ENCODE data around the gene HSPA5. TPM values are rescaled to one million over a fixed set of nuclear protein-coding genes. Genes with fewer than 3 reads are reported as not detected.
"Not testable (repeated sequence)": the region's sequence is repeated elsewhere in the genome, so short reads cannot be mapped to it uniquely, and the experiment has no call there.

HSPA5 gene
- total RNA-seq, 1 experiment from 2014 or later, result 290 TPM

- H3K36me3 ChIP-seq (ENCODE audit: insufficient read depth, low read length, poor library complexity, severe bottlenecking), result peaks cover 53% of the 10 kb centered on the region
- DNase-seq (ENCODE audit: low spot score), result peak; percentile 45
- intact Hi-C loops (cut with micrococcal nuclease; ENCODE audit: unreplicated experiment), result no loop called here
- H3K4me1 ChIP-seq (ENCODE audit: insufficient read depth, low read length, poor library complexity, severe bottlenecking), result peaks cover 23% of the 10 kb centered on the region
- BruUV-seq (replicated peaks), result no TSS peak
- ChIA-PET CTCF (no interaction called here), POLR2A (ENCODE audit: low non-redundant PET) (no interaction called here)
- no peaks in the 10 kb centered on the region for H3K27me3 ChIP-seq (replicated peaks; ENCODE audit: insufficient read depth, low read depth, low read length, poor library complexity)
- TF ChIP-seq EZH2 (IDR thresholded peaks at IDR 0.05; ENCODE audit: borderline replicate concordance, low read depth, low read length, poor library complexity, severe bottlenecking) (no peak), CTCF (conservative IDR thresholded peaks at IDR 0.05; ENCODE audit: low read depth, low read length) (no peak)
- H3K4me3 ChIP-seq (ENCODE audit: low read depth, low read length, poor library complexity, severe bottlenecking), result no peak overlapping the region
- H3K27ac ChIP-seq (ENCODE audit: low read depth, low read length, poor library complexity, severe bottlenecking), result no peak overlapping the region
- no peaks in the 10 kb centered on the region for H3K9me3 ChIP-seq (ENCODE audit: low read depth, low read length, poor library complexity, severe bottlenecking)
Measured at GRCh38 chr9:125233678-125234077, 7.5 kb downstream of the HSPA5 start.

- TF ChIP-seq EZH2 (IDR thresholded peaks at IDR 0.05; ENCODE audit: borderline replicate concordance, low read depth, low read length, poor library complexity, severe bottlenecking), result no peak
- TF ChIP-seq CTCF (conservative IDR thresholded peaks at IDR 0.05; ENCODE audit: low read depth, low read length), result no peak
- H3K27me3 ChIP-seq (replicated peaks; ENCODE audit: insufficient read depth, low read depth, low read length, poor library complexity), result no peaks in the 10 kb centered on the region
- no peaks in the 10 kb centered on the region for H3K4me1 ChIP-seq (ENCODE audit: insufficient read depth, low read length, poor library complexity, severe bottlenecking)
- no peak for DNase-seq (ENCODE audit: low spot score)
- H3K27ac ChIP-seq (ENCODE audit: low read depth, low read length, poor library complexity, severe bottlenecking), result no peak overlapping the region
- ChIA-PET POLR2A (ENCODE audit: low non-redundant PET) (no interaction called here), CTCF (no interaction called here)
- no peak overlapping the region for H3K4me3 ChIP-seq (ENCODE audit: low read depth, low read length, poor library complexity, severe bottlenecking)
- no peaks in the 10 kb centered on the region for H3K9me3 ChIP-seq (ENCODE audit: low read depth, low read length, poor library complexity, severe bottlenecking)
- intact Hi-C loops (cut with micrococcal nuclease; ENCODE audit: unreplicated experiment), result no loop called here
- peaks cover 8% of the 10 kb centered on the region for H3K36me3 ChIP-seq (ENCODE audit: insufficient read depth, low read length, poor library complexity, severe bottlenecking)
- BruUV-seq (replicated peaks), result no TSS peak
Measured at GRCh38 chr9:125227761-125228160, 13.4 kb downstream of the HSPA5 start.

- CTCF ChIA-PET; POLR2A ChIA-PET (ENCODE audit: low non-redundant PET): not testable (repeated sequence)
Measured at GRCh38 chr9:125224858-125225257, 16.3 kb downstream of the HSPA5 start.

GRCh38 chr9:125218621-125219020 lies 22.5 kb downstream of the HSPA5 start:
- Histone ChIP-seq H3K9me3 (ENCODE audit: low read depth, low read length, poor library complexity, severe bottlenecking) (no peaks in the 10 kb centered on the region), H3K27me3 (replicated peaks; ENCODE audit: insufficient read depth, low read depth, low read length, poor library complexity) (no peaks in the 10 kb centered on the region), H3K36me3 (ENCODE audit: insufficient read depth, low read length, poor library complexity, severe bottlenecking) (peaks cover 27% of the 10 kb centered on the region), H3K27ac (ENCODE audit: low read depth, low read length, poor library complexity, severe bottlenecking) (no peak overlapping the region), H3K4me3 (ENCODE audit: low read depth, low read length, poor library complexity, severe bottlenecking) (no peak overlapping the region), H3K4me1 (ENCODE audit: insufficient read depth, low read length, poor library complexity, severe bottlenecking) (no peaks in the 10 kb centered on the region)
- ChIA-PET CTCF (no interaction called here), POLR2A (ENCODE audit: low non-redundant PET) (no interaction called here)
- TF ChIP-seq CTCF (conservative IDR thresholded peaks at IDR 0.05; ENCODE audit: low read depth, low read length) (no peak), EZH2 (IDR thresholded peaks at IDR 0.05; ENCODE audit: borderline replicate concordance, low read depth, low read length, poor library complexity, severe bottlenecking) (no peak)
- no peak for DNase-seq (ENCODE audit: low spot score)
- intact Hi-C loops (cut with micrococcal nuclease; ENCODE audit: unreplicated experiment), result no loop called here
- no TSS peak for BruUV-seq (replicated peaks)

More at GRCh38 chr9:125224858-125225257, 16.3 kb downstream of the HSPA5 start:
- not testable (repeated sequence) for H3K4me1 ChIP-seq (ENCODE audit: insufficient read depth, low read length, poor library complexity, severe bottlenecking); H3K27ac ChIP-seq (ENCODE audit: low read depth, low read length, poor library complexity, severe bottlenecking); H3K9me3 ChIP-seq (ENCODE audit: low read depth, low read length, poor library complexity, severe bottlenecking); DNase-seq (ENCODE audit: low spot score); H3K27me3 ChIP-seq (replicated peaks; ENCODE audit: insufficient read depth, low read depth, low read length, poor library complexity); BruUV-seq (replicated peaks); H3K4me3 ChIP-seq (ENCODE audit: low read depth, low read length, poor library complexity, severe bottlenecking)
- intact Hi-C loops (cut with micrococcal nuclease; ENCODE audit: unreplicated experiment), result loop anchor here (5.0 kb wide), 1 partner anchor 53 kb away; no protein-coding TSS in a partner anchor
- peaks cover 21% of the 10 kb centered on the region for H3K36me3 ChIP-seq (ENCODE audit: insufficient read depth, low read length, poor library complexity, severe bottlenecking)

Measured in A673 (cell line).